Measurements from ENCODE around the gene FBXO21.

- TF ChIP-seq CTCF (IDR thresholded peaks at IDR 0.05): no peak
- TF ChIP-seq POLR2A (IDR thresholded peaks at IDR 0.05): no peak
- TF ChIP-seq EP300 (IDR thresholded peaks at IDR 0.05): no peak
Measured at GRCh38 chr12:117125767-117126166, 64.5 kb downstream of the FBXO21 start.
